ENCODE measurements around the gene MARK2.
"Not testable (repeated sequence)": the region's sequence is repeated elsewhere in the genome, so short reads cannot be mapped to it uniquely, and the experiment has no call there.

Gene MARK2

DNA sequence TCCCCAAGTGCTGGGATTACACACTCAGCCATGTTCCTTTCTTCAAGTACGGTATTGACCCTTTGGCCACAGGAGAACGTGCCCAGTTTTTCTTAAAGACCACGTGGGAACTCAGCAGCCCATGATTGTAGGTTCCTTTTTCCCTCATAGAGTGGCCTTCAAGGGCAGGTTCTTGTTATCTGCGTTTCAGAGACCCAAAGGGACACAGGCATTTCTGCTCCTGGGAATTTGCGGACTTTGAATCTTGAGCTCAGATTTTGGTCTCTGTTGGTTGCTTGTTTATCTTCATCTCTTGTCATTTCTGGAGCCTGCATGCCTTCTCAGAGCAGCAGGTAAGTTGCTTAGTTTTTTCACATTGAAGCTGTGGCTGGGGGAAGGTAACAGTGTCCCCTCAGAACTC is 12.0 kb downstream of the MARK2 start:
- Histone ChIP-seq H3K4me3 (ENCODE audit: low read length) (no peak overlapping the region), H3K36me3 (ENCODE audit: insufficient read depth, low read length) (peaks cover 10% of the 10 kb centered on the region), H2AFZ (ENCODE audit: low read depth, low read length) (no peak overlapping the region), H3K27me3 (ENCODE audit: insufficient read depth, low read length) (no peaks in the 10 kb centered on the region), H3K9me3 (ENCODE audit: low read length) (no peaks in the 10 kb centered on the region), H3K4me1 (ENCODE audit: insufficient read depth, low read length) (peaks cover 17% of the 10 kb centered on the region)

DNA sequence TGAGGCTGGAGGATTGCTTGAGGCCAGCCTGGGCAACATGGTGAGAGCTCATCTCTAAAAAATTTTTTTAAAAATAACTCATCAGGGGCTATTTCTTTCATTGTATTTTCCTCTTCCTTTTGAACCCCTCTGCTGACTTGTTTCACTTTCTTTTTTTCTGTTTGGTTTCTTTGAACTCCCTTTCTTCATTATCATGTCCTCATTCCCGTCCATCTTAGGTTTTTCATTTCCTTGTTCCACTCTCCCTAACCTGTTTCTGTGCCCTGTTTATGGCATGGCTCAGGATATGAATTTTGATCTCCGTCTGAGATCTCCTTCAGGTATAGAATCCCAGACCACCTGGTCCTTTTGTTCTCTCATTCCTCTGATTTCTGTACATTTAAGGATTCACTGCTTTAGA is 12.5 kb downstream of the MARK2 start:
- Histone ChIP-seq H3K4me1 (ENCODE audit: insufficient read depth, low read length) (peaks cover 17% of the 10 kb centered on the region), H3K27me3 (ENCODE audit: insufficient read depth, low read length) (no peaks in the 10 kb centered on the region), H3K9me3 (ENCODE audit: low read length) (no peaks in the 10 kb centered on the region), H3K4me3 (ENCODE audit: low read length) (no peak overlapping the region), H2AFZ (ENCODE audit: low read depth, low read length) (no peak overlapping the region), H3K36me3 (ENCODE audit: insufficient read depth, low read length) (peaks cover 7% of the 10 kb centered on the region)

DNA sequence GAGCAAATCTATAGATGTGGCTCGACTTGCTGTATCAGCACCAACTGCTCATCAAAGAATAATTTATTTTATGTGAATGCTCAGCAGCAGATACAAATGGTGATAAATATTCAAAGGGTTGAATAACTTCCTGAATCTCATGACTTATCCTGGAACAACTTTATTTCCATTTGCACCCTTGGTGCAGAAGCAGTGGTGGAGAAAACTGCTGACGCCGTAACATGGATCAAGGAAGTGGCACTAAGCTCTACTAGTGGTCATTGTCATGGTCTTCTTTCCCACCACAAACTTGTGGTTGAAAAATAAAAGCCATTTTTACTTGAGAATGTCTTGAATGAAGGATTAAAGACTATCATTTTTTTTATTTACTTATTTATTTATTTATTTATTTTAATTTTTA is 14.6 kb downstream of the MARK2 start:
- Histone ChIP-seq H3K36me3 (ENCODE audit: insufficient read depth, low read length) (peaks cover 7% of the 10 kb centered on the region), H3K27me3 (ENCODE audit: insufficient read depth, low read length) (no peaks in the 10 kb centered on the region), H2AFZ (ENCODE audit: low read depth, low read length) (no peak overlapping the region), H3K4me1 (ENCODE audit: insufficient read depth, low read length) (peaks cover 13% of the 10 kb centered on the region), H3K4me3 (ENCODE audit: low read length) (no peak overlapping the region), H3K9me3 (ENCODE audit: low read length) (no peaks in the 10 kb centered on the region)

DNA sequence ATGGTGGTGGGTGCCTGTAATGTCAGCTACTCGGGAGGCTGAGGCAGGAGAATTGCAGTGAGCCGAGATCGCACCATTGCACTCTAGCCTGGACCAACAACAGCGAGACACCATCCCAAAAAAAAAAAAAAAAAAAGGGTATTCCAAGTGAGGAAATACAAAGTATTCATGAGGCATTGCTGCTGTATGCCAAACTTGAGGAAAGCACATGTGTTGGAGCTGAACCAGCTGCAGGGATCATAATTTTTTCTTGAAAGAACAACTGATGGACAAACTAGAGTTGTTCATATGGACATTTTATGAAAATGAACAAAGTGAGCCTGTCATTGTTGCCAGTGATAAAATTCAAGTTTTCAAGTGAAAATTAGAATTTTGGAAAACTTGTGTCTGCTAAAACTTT is 15.8 kb downstream of the MARK2 start:
- H3K36me3 ChIP-seq (ENCODE audit: insufficient read depth, low read length), result peaks cover 13% of the 10 kb centered on the region
- peaks cover 13% of the 10 kb centered on the region for H3K4me1 ChIP-seq (ENCODE audit: insufficient read depth, low read length)
- H3K4me3 ChIP-seq (ENCODE audit: low read length), result no peak overlapping the region
- no peaks in the 10 kb centered on the region for H3K9me3 ChIP-seq (ENCODE audit: low read length)
- H2AFZ ChIP-seq (ENCODE audit: low read depth, low read length), result no peak overlapping the region
- no peaks in the 10 kb centered on the region for H3K27me3 ChIP-seq (ENCODE audit: insufficient read depth, low read length)

DNA sequence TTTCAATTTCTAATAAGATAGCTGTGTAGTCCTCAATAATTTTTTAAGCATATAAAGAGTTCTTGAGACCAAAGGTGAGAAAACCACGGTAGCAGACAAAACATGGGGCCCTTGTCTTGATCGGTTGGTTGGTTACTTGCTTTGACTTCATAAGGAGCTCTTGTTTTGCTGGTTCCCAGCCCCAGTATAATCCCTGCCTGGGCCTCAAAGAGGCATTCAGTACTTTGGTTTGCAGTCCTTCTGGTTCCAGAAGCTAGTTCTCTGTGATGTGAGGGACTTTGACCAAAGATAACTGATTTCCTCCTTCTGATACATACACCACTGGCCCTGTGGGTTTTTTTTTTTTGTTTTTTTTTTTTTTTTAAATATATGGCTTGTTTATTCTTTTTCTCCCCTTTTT is 17.1 kb downstream of the MARK2 start:
- H3K27me3 ChIP-seq (ENCODE audit: insufficient read depth, low read length), result no peaks in the 10 kb centered on the region
- H3K4me1 ChIP-seq (ENCODE audit: insufficient read depth, low read length), result peaks cover 10% of the 10 kb centered on the region
- H3K36me3 ChIP-seq (ENCODE audit: insufficient read depth, low read length), result peaks cover 9% of the 10 kb centered on the region
- H3K9me3 ChIP-seq (ENCODE audit: low read length), result no peaks in the 10 kb centered on the region
- H2AFZ ChIP-seq (ENCODE audit: low read depth, low read length), result no peak overlapping the region
- H3K4me3 ChIP-seq (ENCODE audit: low read length), result no peak overlapping the region

DNA sequence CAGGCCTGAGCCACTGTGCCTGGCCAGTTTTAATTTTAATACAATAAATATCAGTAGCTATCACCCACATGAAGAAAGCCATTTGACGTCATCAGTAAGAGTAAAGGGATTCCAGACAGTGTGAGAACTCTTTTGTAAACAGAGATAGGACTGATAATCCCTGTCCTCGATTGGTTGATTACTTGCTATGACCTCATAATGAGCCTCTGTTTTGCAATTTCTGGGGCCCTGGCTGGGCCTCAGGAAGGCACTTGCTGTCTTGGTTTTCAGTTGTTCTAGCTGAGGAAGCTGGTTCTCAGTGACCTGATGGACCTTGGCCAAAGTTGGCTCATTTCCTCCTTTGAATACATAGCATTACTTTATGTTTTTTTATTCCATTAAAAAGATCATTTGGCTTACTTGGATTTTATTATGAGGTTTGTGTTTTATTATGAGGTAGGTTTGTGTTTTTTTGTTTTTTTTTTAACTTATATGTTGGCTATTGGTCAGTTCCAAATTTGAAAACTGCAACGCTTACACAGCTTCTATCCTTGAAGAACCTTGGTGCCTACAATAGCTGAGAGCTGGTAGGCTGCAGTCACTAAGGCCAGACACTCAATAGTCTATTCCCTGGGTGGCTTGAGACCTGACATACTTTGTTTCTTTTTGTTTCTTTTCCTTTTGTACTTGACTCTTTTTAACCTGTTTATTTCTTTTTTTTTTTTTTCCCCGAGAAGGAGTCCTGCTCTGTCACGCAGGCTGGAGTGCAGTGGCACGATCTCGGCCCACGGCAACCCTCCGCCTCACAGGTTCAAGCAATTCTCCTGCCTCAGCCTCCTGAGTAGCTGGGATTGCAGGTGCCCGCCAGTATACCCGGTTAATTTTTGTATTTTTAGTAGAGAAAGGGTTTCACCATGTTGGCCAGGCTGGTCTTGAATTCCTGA is 20.0 kb downstream of the MARK2 start:
- Histone ChIP-seq H3K27me3 (ENCODE audit: insufficient read depth, low read length) (no peaks in the 10 kb centered on the region), H3K9me3 (ENCODE audit: low read length) (no peaks in the 10 kb centered on the region), H3K4me3 (ENCODE audit: low read length) (no peak overlapping the region), H3K36me3 (ENCODE audit: insufficient read depth, low read length) (peaks cover 9% of the 10 kb centered on the region), H3K4me1 (ENCODE audit: insufficient read depth, low read length) (peaks cover 3% of the 10 kb centered on the region), H2AFZ (ENCODE audit: low read depth, low read length) (no peak overlapping the region)

DNA sequence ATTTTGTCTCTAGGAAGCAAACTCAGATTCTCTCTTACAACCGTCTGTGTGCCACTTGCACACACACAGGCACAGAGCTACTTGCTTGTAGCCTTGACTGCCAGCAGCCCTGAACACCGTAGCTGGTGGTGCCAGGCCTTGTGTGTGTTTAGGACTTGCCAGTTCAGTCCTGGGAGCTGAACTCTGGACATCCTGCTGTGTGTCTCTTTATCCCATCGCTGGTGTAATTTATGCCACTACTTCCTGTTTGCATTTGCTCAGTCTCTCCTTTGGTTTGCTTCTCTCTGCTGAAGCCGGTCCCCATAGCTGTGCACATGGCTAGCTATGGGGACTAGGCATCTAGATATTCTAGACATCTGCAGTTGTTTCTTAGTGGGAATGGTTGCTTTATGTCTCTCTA is 24.0 kb downstream of the MARK2 start:
- no peaks in the 10 kb centered on the region for H3K27me3 ChIP-seq (ENCODE audit: insufficient read depth, low read length)
- no peaks in the 10 kb centered on the region for H3K9me3 ChIP-seq (ENCODE audit: low read length)
- H2AFZ ChIP-seq (ENCODE audit: low read depth, low read length), result no peak overlapping the region
- H3K36me3 ChIP-seq (ENCODE audit: insufficient read depth, low read length), result peaks cover 13% of the 10 kb centered on the region
- H3K4me3 ChIP-seq (ENCODE audit: low read length), result no peak overlapping the region
- H3K4me1 ChIP-seq (ENCODE audit: insufficient read depth, low read length), result peaks cover 3% of the 10 kb centered on the region

DNA sequence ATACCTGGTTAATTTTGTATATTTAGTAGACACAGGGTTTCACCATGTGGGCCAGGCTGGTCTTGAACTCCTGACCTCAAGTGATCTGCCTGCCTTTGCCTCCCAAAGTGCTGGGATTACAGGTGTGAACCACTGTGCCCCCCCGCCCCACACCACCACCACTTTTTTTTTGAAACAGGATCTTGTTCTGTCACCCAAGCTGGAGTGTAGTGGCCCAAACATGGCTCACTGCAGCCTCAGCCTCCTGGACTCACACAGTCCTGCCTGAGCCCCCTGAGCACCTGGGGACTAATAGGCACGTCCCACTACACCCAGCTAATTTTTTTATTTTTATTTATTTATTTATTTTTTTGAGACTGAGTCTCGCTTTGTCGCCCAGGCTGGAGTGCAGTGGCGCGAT is 24.7 kb downstream of the MARK2 start:
- not testable (repeated sequence) for H2AFZ ChIP-seq (ENCODE audit: low read depth, low read length); H3K9me3 ChIP-seq (ENCODE audit: low read length); H3K4me1 ChIP-seq (ENCODE audit: insufficient read depth, low read length); H3K27me3 ChIP-seq (ENCODE audit: insufficient read depth, low read length); H3K4me3 ChIP-seq (ENCODE audit: low read length)
- H3K36me3 ChIP-seq (ENCODE audit: insufficient read depth, low read length), result peaks cover 13% of the 10 kb centered on the region

DNA sequence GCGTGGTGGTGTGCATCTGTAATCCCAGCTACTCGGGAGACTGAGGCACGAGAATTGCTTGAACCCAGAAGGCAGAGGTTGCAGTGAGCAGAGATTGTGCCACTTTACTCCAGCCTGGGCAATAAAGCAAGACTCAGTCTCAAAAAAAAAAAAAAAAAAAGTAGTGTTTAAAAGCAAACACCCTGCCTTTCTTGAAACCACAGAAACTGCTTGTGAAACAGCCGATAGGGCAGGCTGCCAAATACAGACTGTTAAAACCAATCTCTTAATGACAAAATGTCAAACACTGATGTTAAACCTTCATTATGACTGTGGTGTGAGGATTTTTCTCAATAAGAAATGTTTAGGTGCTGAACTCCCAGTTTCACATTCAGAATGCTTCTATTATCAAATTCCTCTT is 27.3 kb downstream of the MARK2 start:
- no peak overlapping the region for H3K4me3 ChIP-seq (ENCODE audit: low read length)
- H3K36me3 ChIP-seq (ENCODE audit: insufficient read depth, low read length), result peaks cover 6% of the 10 kb centered on the region
- H3K27me3 ChIP-seq (ENCODE audit: insufficient read depth, low read length), result no peaks in the 10 kb centered on the region
- H3K9me3 ChIP-seq (ENCODE audit: low read length), result no peaks in the 10 kb centered on the region
- H2AFZ ChIP-seq (ENCODE audit: low read depth, low read length), result no peak overlapping the region
- peaks cover 3% of the 10 kb centered on the region for H3K4me1 ChIP-seq (ENCODE audit: insufficient read depth, low read length)

DNA sequence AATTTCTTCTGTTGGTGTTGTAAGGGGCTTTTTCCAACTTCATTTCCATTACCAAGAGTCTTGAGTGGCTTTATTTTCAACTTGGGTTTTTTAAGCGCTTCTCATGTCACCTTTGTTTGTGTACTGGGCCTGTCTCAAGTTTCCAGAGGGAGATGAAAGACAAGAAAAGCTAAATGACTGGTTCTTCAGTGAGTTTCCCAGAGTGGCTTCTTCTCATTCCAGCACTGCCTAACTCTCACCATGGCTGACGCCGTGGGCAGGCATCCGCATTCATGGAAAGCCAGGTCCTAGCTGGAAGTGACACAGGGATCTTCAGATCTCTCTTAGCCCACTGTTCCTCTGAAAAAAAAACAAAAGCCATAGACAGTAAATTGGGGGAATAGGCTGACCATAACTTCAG is 28.6 kb downstream of the MARK2 start:
- peaks cover 11% of the 10 kb centered on the region for H3K4me1 ChIP-seq (ENCODE audit: insufficient read depth, low read length)
- H3K27me3 ChIP-seq (ENCODE audit: insufficient read depth, low read length), result no peaks in the 10 kb centered on the region
- H2AFZ ChIP-seq (ENCODE audit: low read depth, low read length), result no peak overlapping the region
- H3K4me3 ChIP-seq (ENCODE audit: low read length), result no peak overlapping the region
- peaks cover 4% of the 10 kb centered on the region for H3K36me3 ChIP-seq (ENCODE audit: insufficient read depth, low read length)
- H3K9me3 ChIP-seq (ENCODE audit: low read length), result no peaks in the 10 kb centered on the region

DNA sequence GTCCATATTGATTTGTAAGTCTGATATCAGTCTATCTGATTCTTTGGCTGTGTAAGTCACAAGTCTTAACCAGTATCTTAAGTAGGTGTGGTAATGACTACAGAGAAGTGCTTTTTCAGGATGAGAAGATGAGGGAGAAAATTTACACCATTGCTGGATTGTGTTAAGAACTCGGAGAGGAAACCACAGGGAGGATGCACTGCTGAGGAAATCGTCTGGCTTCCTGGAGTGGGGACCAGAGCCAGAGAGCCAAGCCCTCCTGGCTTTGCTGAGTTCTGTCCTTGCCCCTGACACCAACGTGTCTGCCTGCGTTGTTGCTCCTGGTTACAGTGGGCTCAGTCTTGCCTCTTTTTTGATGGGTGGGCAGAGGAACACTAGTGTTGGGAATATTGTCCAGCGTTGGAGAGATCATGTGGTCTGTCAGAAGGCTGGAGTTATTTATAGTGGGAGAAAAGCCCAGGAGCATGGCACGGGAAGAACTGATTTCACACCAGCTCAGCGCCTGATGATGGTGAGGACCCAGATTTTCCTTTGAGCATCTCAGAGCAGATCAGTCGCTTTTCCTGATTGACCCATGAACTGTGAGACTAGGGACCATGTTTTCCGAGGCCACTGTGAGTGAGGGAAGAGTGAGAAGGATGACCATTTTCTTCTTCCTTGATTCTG is 29.6 kb downstream of the MARK2 start:
- Histone ChIP-seq H3K4me1 (ENCODE audit: insufficient read depth, low read length) (peaks cover 8% of the 10 kb centered on the region), H2AFZ (ENCODE audit: low read depth, low read length) (no peak overlapping the region), H3K27me3 (ENCODE audit: insufficient read depth, low read length) (no peaks in the 10 kb centered on the region), H3K9me3 (ENCODE audit: low read length) (no peaks in the 10 kb centered on the region), H3K36me3 (ENCODE audit: insufficient read depth, low read length) (peaks cover 4% of the 10 kb centered on the region), H3K4me3 (ENCODE audit: low read length) (no peak overlapping the region)

DNA sequence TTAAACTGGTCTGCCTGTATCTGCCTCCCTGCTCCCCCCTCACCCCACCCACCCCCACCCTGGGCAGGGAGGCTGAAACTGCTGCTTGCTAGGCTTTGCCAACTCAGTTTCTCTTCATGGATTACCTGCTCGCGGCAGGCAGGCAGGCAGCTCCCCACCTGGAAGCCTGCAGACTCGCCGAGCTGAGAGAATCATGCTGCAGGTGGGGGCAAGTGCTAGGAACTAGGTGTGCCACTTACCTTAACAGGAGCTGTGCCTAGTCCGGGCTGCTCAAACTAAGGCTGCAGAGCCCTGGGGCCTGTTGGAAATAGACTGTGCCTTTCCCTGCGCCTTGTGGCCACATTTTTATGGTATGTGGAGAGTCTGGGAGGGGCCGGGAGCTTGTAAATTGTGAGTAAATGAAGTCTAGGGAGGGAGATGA is 30.3 kb downstream of the MARK2 start:
- Histone ChIP-seq H2AFZ (ENCODE audit: low read depth, low read length) (no peak overlapping the region), H3K4me3 (ENCODE audit: low read length) (no peak overlapping the region), H3K9me3 (ENCODE audit: low read length) (no peaks in the 10 kb centered on the region)

DNA sequence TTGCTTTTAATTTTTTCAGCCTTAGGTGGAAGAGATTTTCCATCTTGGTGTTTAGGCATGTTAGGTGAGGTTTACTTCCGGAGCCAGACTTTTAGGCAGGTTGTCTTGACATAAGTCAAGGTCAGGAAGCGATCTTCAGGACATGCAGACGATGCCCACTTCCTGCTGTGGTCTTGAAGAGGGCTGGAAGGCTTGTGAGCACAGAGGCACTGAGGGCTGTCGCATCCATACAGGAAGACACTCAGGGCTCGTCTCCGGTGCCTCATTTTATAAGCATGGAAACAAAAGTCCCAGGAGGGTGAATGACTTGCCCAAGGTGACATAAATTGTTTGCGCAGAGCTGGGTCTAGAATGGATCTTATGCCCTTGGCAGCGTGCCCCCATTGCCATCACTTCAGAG is 30.8 kb downstream of the MARK2 start:
- no peak overlapping the region for H2AFZ ChIP-seq (ENCODE audit: low read depth, low read length)
- no peak overlapping the region for H3K4me3 ChIP-seq (ENCODE audit: low read length)
- peaks cover 4% of the 10 kb centered on the region for H3K36me3 ChIP-seq (ENCODE audit: insufficient read depth, low read length)
- H3K27me3 ChIP-seq (ENCODE audit: insufficient read depth, low read length), result no peaks in the 10 kb centered on the region
- no peaks in the 10 kb centered on the region for H3K9me3 ChIP-seq (ENCODE audit: low read length)
- H3K4me1 ChIP-seq (ENCODE audit: insufficient read depth, low read length), result peaks cover 8% of the 10 kb centered on the region

More for the DNA sequence above, 30.3 kb downstream of the MARK2 start:
- peaks cover 8% of the 10 kb centered on the region for H3K4me1 ChIP-seq (ENCODE audit: insufficient read depth, low read length)
- no peaks in the 10 kb centered on the region for H3K27me3 ChIP-seq (ENCODE audit: insufficient read depth, low read length)
- H3K36me3 ChIP-seq (ENCODE audit: insufficient read depth, low read length), result peaks cover 4% of the 10 kb centered on the region

All from neuron (in vitro differentiated cells).